ENCODE measurements around the gene HRC. TPM values are rescaled to one million over a fixed set of nuclear protein-coding genes. Genes with fewer than 3 reads are reported as not detected.
"Not testable (repeated sequence)": the region's sequence is repeated elsewhere in the genome, so short reads cannot be mapped to it uniquely, and the experiment has no call there.

HRC gene
- total RNA-seq, 1 donor from 2014 or later: 1.6 TPM

DNA sequence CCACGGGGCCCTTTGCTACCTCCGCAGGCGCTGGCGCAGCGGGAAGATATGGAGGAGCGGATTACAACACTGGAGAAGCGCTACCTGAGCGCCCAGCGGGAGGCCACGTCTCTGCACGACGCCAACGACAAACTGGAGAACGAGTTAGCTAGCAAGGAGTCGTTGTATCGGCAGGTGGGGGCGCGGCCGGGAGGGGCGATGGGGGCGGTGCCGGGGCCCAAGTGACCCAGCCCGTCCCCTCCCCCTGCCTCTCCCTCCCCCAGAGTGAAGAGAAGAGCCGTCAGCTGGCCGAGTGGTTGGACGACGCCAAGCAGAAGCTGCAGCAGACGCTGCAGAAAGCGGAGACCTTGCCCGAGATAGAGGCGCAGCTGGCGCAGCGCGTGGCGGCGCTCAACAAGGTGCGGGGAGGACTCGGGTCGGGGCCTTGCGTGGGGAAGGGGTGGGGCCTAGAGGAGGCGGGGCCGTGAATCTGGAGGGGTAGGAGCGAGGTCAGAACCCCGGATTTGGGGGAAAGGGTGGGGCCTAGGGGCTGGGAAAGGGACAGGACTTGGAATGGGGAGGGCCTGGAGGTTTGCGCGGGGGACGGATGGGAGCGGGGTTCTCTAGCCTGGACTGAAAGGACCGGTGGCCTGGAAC is 22.1 kb downstream of the HRC start:
- Mint-ChIP-seq H3K4me1 (ENCODE audit: low read depth) (no peaks in the 10 kb centered on the region), H3K9me3 (ENCODE audit: low read depth) (peaks cover 2% of the 10 kb centered on the region), H3K27me3 (peaks cover 37% of the 10 kb centered on the region), H3K36me3 (ENCODE audit: insufficient read depth) (peaks cover 2% of the 10 kb centered on the region), H3K4me3 (ENCODE audit: low read depth) (peak overlapping the region; percentile 24), H3K27ac (peak overlapping the region; percentile 20)
- TF ChIP-seq, protein P1, sequence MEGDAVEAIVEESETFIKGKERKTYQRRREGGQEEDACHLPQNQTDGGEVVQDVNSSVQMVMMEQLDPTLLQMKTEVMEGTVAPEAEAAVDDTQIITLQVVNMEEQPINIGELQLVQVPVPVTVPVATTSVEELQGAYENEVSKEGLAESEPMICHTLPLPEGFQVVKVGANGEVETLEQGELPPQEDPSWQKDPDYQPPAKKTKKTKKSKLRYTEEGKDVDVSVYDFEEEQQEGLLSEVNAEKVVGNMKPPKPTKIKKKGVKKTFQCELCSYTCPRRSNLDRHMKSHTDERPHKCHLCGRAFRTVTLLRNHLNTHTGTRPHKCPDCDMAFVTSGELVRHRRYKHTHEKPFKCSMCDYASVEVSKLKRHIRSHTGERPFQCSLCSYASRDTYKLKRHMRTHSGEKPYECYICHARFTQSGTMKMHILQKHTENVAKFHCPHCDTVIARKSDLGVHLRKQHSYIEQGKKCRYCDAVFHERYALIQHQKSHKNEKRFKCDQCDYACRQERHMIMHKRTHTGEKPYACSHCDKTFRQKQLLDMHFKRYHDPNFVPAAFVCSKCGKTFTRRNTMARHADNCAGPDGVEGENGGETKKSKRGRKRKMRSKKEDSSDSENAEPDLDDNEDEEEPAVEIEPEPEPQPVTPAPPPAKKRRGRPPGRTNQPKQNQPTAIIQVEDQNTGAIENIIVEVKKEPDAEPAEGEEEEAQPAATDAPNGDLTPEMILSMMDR (IDR thresholded peaks at IDR 0.05; ENCODE audit: unreplicated experiment): no peak
- no peak for DNase-seq (ENCODE audit: low spot score, unreplicated experiment)

- Mint-ChIP-seq H3K4me1 (ENCODE audit: low read depth) (no peaks in the 10 kb centered on the region), H3K9me3 (ENCODE audit: low read depth) (no peaks in the 10 kb centered on the region), H3K27ac (no peak overlapping the region), H3K36me3 (ENCODE audit: insufficient read depth) (no peaks in the 10 kb centered on the region), H3K4me3 (ENCODE audit: low read depth) (no peak overlapping the region), H3K27me3 (peaks cover 34% of the 10 kb centered on the region)
- TF ChIP-seq, protein P1 (IDR thresholded peaks at IDR 0.05; ENCODE audit: unreplicated experiment): no peak
- no peak for DNase-seq (ENCODE audit: low spot score, unreplicated experiment)
Observed at GRCh38 chr19:49130325-49130724, 24.9 kb downstream of the HRC start.

GRCh38 chr19:49129238-49129583 is 26.0 kb downstream of the HRC start:
- Mint-ChIP-seq H3K27me3 (peaks cover 41% of the 10 kb centered on the region), H3K4me1 (ENCODE audit: low read depth) (no peaks in the 10 kb centered on the region), H3K36me3 (ENCODE audit: insufficient read depth) (no peaks in the 10 kb centered on the region), H3K9me3 (ENCODE audit: low read depth) (no peaks in the 10 kb centered on the region), H3K4me3 (ENCODE audit: low read depth) (no peak overlapping the region), H3K27ac (no peak overlapping the region)
- no peak for DNase-seq (ENCODE audit: low spot score, unreplicated experiment)
- TF ChIP-seq, protein P1 (IDR thresholded peaks at IDR 0.05; ENCODE audit: unreplicated experiment): no peak

GRCh38 chr19:49128545-49129237 is 26.5 kb downstream of the HRC start:
- Mint-ChIP-seq H3K4me1 (ENCODE audit: low read depth) (no peaks in the 10 kb centered on the region), H3K9me3 (ENCODE audit: low read depth) (no peaks in the 10 kb centered on the region), H3K27me3 (peaks cover 39% of the 10 kb centered on the region), H3K27ac (no peak overlapping the region), H3K36me3 (ENCODE audit: insufficient read depth) (no peaks in the 10 kb centered on the region), H3K4me3 (ENCODE audit: low read depth) (no peak overlapping the region)
- TF ChIP-seq, protein P1 (IDR thresholded peaks at IDR 0.05; ENCODE audit: unreplicated experiment): no peak
- DNase-seq (ENCODE audit: low spot score, unreplicated experiment): no peak

- Mint-ChIP-seq H3K4me1 (ENCODE audit: low read depth) (no peaks in the 10 kb centered on the region), H3K9me3 (ENCODE audit: low read depth) (no peaks in the 10 kb centered on the region), H3K27me3 (peaks cover 39% of the 10 kb centered on the region), H3K36me3 (ENCODE audit: insufficient read depth) (no peaks in the 10 kb centered on the region), H3K4me3 (ENCODE audit: low read depth) (peak overlapping the region; percentile 69), H3K27ac (no peak overlapping the region)
- TF ChIP-seq, protein P1 (IDR thresholded peaks at IDR 0.05; ENCODE audit: unreplicated experiment): peak; percentile 10
- peak; percentile 84 for DNase-seq (ENCODE audit: low spot score, unreplicated experiment)
Observed at GRCh38 chr19:49127674-49128544, 27.3 kb downstream of the HRC start.

GRCh38 chr19:49127225-49127624 is 28.0 kb downstream of the HRC start:
- H3K27ac Mint-ChIP-seq; H3K4me1 Mint-ChIP-seq (ENCODE audit: low read depth); H3K4me3 Mint-ChIP-seq (ENCODE audit: low read depth); H3K36me3 Mint-ChIP-seq (ENCODE audit: insufficient read depth); H3K9me3 Mint-ChIP-seq (ENCODE audit: low read depth); DNase-seq (ENCODE audit: low spot score, unreplicated experiment): not testable (repeated sequence)
- H3K27me3 Mint-ChIP-seq: peaks cover 39% of the 10 kb centered on the region
